HepG2 (cell line): ENCODE results near the gene RGS6. TPM values are rescaled to one million over a fixed set of nuclear protein-coding genes. Genes with fewer than 3 reads are reported as not detected.

Experiments
- IKZF1 ChIP-seq: fragments of 450-650 bp; IDR thresholded peaks from 2 replicates; pipeline ENCODE4 v1.7.1; 2016
- PHF21A ChIP-seq: sonication (generic); formaldehyde crosslinking; IDR thresholded peaks from 2 replicates; pipeline ENCODE4 v1.5.0; 2020; ENCODE audit warnings: mild to moderate bottlenecking, missing genetic modification reagents
- SALL1 ChIP-seq: sonication (generic); formaldehyde crosslinking; IDR thresholded peaks from 2 replicates; pipeline ENCODE4 v1.8.0; 2022; ENCODE audit warnings: mild to moderate bottlenecking, missing genetic modification reagents
- SIN3B ChIP-seq: fragments of 150-350 bp; IDR thresholded peaks from 2 replicates; pipeline ENCODE4 v1.6.1; 2014; ENCODE audit warnings: low read length
- SMAD9 ChIP-seq: sonication (generic); formaldehyde crosslinking; IDR thresholded peaks from 2 replicates; pipeline ENCODE4 v1.5.1; 2020; ENCODE audit warnings: mild to moderate bottlenecking, missing genetic modification reagents
- ZEB1 ChIP-seq: IDR thresholded peaks from 2 replicates; pipeline ENCODE4 v1.6.1; 2012; ENCODE audit warnings: mild to moderate bottlenecking, low read depth, inconsistent platforms; ENCODE audit not compliant: insufficient replicate concordance
- ZFP36L1 ChIP-seq: sonication (generic); formaldehyde crosslinking; IDR thresholded peaks from 2 replicates; pipeline ENCODE4 v1.8.0; 2022; ENCODE audit warnings: mild to moderate bottlenecking, missing genetic modification reagents, moderate library complexity
- ZNF644 ChIP-seq: IDR thresholded peaks from 2 replicates; pipeline ENCODE4 v1.6.1; 2016; ENCODE audit warnings: low read depth
- ZNF839 ChIP-seq: sonication (generic); formaldehyde crosslinking; IDR thresholded peaks from 2 replicates; pipeline ENCODE4 v1.4.0; 2020; ENCODE audit warnings: missing genetic modification reagents, mild to moderate bottlenecking, borderline replicate concordance
- polyA plus RNA-seq, 8 experiments: library from polyadenylated mRNA; depleted of rRNA in 3 of 8; stranded (reverse) in 7 of 8; unstranded in 1 of 8; fragments of >200 nt; fragmentation: Illumina TruSeq in 4 of 8; extraction: Trizol in 4 of 8; gene quantifications; 2 replicates each; pipeline versions ENCODE4 v1.2.1 to v1.2.3, GENCODE V29; 2011 to 2016; ENCODE audit warnings: low read depth in 4 of 8, missing spikeins in 1 of 8, mixed read lengths in 1 of 8; ENCODE audit not compliant: insufficient read depth in 1 of 8
- total RNA-seq, 5 experiments: library from RNA; depleted of rRNA; stranded (reverse); fragments of >200 nt; fragmentation: Illumina TruSeq; extraction: Trizol; gene quantifications; 2 replicates each; pipeline ENCODE4 v1.2.3, GENCODE V29; 2016; ENCODE audit warnings: low read depth in 1 of 5
- TF ChIP-seq, protein P1 (sequence below): sonication (generic); formaldehyde crosslinking; IDR thresholded peaks from 2 replicates; pipeline ENCODE4 v1.4.0; 2020; ENCODE audit warnings: mild to moderate bottlenecking, missing genetic modification reagents, borderline replicate concordance
- TF ChIP-seq, protein P2 (sequence below): IDR thresholded peaks from 2 replicates; pipeline ENCODE4 v1.6.1; 2016; ENCODE audit warnings: mild to moderate bottlenecking
- TF ChIP-seq, protein P3 (sequence below): sonication (generic); formaldehyde crosslinking; IDR thresholded peaks from 2 replicates; pipeline ENCODE4 v1.5.1; 2020; ENCODE audit warnings: mild to moderate bottlenecking, moderate library complexity, missing genetic modification reagents
- TF ChIP-seq, protein P4 (sequence below): sonication (generic); formaldehyde crosslinking; IDR thresholded peaks from 2 replicates; pipeline ENCODE4 v1.5.0; 2020; ENCODE audit warnings: missing genetic modification reagents

The RGS6 gene
- total and polyA plus RNA-seq, 2 of the 13 experiments (the other 11 are each of a cell fraction or from before 2014, with no cell fraction given) = not detected

DNA sequence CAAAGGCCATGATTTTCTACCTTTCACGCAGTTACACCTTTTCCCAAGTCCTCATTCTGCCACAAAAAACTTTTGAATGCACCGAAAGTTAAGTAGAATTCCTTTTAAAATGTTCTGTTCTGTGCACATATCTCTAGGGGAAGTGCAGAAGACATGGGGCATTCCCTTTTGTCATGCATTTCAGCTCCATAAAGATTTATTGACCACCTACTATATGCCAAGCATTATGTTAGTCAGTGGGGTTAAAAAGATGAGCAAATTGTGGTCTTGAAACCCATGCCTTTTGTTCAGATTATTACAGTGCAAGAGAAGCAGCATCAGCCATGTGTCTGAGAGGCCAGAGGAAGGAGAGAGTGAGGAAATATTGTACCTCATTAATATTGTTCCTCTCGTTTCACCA is 338.5 kb downstream of the RGS6 start (continued):
- TF ChIP-seq, protein P1, sequence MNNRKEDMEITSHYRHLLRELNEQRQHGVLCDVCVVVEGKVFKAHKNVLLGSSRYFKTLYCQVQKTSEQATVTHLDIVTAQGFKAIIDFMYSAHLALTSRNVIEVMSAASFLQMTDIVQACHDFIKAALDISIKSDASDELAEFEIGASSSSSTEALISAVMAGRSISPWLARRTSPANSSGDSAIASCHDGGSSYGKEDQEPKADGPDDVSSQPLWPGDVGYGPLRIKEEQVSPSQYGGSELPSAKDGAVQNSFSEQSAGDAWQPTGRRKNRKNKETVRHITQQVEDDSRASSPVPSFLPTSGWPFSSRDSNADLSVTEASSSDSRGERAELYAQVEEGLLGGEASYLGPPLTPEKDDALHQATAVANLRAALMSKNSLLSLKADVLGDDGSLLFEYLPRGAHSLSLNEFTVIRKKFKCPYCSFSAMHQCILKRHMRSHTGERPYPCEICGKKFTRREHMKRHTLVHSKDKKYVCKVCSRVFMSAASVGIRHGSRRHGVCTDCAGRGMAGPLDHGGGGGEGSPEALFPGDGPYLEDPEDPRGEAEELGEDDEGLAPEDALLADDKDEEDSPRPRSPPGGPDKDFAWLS = no peak
- no peak for TF ChIP-seq ZFP36L1 (CRISPR knock-in tag)
- no peak for TF ChIP-seq ZEB1
- TF ChIP-seq SMAD9 (CRISPR knock-in tag) = no peak
- no peak for TF ChIP-seq IKZF1
- no peak for TF ChIP-seq SIN3B
- no peak for TF ChIP-seq PHF21A (CRISPR knock-in tag)
- no peak for TF ChIP-seq ZNF644 (CRISPR knock-in tag)
- TF ChIP-seq SALL1 = no peak
- TF ChIP-seq, protein P2, sequence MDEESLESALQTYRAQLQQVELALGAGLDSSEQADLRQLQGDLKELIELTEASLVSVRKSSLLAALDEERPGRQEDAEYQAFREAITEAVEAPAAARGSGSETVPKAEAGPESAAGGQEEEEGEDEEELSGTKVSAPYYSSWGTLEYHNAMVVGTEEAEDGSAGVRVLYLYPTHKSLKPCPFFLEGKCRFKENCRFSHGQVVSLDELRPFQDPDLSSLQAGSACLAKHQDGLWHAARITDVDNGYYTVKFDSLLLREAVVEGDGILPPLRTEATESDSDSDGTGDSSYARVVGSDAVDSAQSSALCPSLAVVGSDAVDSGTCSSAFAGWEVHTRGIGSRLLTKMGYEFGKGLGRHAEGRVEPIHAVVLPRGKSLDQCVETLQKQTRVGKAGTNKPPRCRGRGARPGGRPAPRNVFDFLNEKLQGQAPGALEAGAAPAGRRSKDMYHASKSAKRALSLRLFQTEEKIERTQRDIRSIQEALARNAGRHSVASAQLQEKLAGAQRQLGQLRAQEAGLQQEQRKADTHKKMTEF (CRISPR knock-in tag) = no peak
- no peak for TF ChIP-seq ZNF839 (CRISPR knock-in tag)
- TF ChIP-seq, protein P3, sequence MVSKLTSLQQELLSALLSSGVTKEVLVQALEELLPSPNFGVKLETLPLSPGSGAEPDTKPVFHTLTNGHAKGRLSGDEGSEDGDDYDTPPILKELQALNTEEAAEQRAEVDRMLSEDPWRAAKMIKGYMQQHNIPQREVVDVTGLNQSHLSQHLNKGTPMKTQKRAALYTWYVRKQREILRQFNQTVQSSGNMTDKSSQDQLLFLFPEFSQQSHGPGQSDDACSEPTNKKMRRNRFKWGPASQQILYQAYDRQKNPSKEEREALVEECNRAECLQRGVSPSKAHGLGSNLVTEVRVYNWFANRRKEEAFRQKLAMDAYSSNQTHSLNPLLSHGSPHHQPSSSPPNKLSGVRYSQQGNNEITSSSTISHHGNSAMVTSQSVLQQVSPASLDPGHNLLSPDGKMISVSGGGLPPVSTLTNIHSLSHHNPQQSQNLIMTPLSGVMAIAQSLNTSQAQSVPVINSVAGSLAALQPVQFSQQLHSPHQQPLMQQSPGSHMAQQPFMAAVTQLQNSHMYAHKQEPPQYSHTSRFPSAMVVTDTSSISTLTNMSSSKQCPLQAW (CRISPR knock-in tag) = no peak
- TF ChIP-seq, protein P4, sequence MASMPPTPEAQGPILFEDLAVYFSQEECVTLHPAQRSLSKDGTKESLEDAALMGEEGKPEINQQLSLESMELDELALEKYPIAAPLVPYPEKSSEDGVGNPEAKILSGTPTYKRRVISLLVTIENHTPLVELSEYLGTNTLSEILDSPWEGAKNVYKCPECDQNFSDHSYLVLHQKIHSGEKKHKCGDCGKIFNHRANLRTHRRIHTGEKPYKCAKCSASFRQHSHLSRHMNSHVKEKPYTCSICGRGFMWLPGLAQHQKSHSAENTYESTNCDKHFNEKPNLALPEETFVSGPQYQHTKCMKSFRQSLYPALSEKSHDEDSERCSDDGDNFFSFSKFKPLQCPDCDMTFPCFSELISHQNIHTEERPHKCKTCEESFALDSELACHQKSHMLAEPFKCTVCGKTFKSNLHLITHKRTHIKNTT (CRISPR knock-in tag) = no peak
